Renal pelvis (tissue), 4 donors: ENCODE results near the gene CASZ1. TPM values are rescaled to one million over a fixed set of nuclear protein-coding genes. Genes with fewer than 3 reads are reported as not detected.

ENCODE experiments used
- DNase-seq: peaks from one replicate; pipeline ENCODE4 v3.0.0-alpha.2; 2013
- polyA plus RNA-seq, 3 donors: library from polyadenylated mRNA; unstranded; fragments of 120-200 nt; gene quantifications; one replicate each; pipeline ENCODE4 v1.2.1, GENCODE V29; 2013; ENCODE audit not compliant: insufficient read length in 3 of 3

The CASZ1 gene
- polyA plus RNA-seq, 3 donors, result 19.6 to 24.5 (median 23.9) TPM

DNA sequence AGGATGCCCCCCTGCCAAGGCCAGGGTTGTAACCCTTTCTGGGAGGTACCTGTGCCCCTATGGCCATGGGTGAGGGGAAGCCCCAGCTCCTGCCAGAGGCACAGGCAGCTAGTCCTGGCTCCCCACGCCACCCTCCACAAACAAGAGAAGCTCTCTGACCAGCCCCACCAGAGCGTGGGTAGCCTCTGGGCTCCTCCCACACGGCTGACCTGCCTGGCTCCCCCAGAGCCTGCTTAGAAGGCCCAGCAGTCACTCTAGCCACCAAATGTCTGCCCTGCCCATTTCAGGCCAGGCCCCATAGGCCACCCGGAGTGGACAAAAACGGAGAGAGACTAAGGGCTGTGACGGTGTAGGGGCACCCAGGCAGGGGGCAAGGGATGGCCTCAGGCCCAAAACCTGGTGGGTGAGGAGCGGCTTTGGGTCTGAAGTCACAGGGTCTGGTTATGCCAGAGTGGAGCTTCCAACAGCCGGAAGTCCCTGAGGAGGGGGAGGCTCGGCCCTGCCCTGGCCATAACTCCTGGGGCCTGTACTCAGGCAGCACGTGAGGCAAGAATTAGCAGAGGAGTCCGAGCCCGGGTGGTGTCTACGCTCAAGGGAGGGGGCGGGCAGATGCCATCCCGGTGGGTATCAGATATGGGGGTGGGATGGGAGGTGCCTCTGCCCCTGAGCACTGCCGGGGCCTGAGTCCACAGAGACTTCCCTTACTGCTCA lies 155.4 kb downstream of the CASZ1 start:
- DNase-seq, result no peak

DNA sequence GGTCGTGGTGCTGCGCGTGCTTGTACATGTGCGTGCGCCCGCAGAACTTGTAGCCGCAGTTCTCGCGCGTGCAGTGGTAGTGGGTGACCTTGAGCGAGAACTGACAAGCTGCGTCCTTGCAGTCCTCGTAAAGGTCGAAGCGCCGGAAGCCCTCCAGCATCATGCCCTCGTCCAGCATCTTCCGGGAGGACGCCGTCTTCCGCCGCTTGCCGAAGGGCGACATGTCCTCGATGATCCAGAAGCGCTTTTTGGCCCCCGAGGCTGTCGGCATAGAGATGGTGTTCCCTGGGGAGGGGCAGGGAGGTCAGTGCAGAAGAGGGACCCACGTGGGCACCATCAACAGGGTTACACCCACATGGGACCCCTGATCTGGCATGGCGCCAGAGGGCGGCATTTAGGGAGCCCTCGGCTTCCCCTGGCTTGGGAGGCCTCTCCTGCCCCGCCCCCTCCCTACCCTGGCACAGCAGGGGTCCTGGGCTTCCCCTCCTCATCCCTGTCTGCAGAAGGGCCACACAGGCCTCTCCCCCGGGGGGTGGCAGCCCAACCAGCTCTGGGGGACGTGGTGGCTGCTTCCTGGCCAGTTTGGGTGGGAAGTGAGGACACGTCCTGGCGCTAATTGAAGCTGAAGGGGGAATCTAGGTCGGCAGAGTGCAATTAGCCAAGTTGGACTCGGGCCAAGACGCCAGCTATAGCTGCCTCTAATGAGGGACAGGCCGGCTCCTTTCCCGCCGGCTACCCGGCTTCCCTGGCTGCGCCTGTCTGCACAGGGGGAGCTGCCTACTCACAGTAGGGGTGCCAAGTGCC lies 156.5 kb downstream of the CASZ1 start:
- DNase-seq, result no peak

DNA sequence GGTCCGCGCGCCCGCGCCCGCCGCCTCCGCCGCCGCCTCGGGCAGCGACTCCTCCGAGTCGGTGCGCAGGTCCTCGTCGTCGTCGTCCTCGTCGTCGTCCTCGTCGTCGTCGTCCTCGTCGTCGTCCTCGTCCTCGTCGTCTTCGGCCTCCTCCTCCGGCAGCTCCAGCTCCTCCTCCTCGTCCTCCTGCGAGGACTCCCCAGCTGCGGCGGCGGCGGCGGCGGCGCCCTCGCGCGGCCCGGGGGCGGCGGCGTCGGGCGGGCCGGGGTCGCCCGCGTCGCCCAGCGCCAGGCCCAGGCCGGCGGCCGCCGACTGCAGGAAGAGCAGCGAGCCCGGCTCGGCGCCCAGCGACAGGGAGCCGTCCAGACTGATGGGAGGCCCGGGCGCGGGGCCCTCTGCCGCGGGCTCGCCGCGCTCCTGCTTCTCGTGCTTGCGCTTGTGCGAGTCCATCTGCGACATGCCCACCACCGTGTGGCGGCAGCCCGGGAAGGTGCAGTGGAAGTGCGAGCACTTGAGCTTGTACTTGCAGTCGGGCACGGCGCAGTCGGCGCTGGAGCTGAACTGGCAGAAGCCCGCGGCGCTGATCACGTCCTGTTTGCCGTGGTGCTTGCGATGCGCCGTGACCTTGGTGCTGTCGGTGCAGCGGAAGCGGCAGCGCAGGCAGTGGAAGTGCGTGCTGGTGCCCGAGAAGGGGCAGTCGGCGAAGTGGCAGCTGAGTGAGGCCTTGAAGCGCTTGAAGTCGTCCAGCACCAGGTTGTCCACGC lies 157.3 kb downstream of the CASZ1 start:
- no peak for DNase-seq

DNA sequence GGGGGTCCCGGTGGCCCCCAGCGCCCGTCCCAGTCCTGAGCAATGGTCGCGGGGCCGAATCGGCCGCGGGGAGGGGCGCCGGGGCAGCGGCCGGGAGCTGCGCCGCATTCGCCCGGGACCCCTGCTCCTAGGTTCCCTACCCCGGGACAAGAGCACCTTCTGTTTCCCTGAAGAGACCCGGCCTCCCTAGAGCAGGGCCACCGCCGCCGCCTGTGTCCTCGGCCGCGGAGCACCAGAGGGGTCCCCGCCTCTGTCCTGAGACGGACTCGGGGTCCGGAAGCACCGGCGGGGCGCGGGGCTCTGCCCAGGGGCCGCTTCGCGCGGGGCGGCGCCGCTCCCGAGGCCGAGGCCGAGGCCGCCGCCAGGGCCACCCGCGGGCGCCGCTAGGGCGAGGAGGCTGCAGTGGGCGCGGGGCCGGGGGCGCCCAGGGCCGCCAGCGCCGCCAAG lies 157.9 kb downstream of the CASZ1 start:
- DNase-seq, result no peak

DNA sequence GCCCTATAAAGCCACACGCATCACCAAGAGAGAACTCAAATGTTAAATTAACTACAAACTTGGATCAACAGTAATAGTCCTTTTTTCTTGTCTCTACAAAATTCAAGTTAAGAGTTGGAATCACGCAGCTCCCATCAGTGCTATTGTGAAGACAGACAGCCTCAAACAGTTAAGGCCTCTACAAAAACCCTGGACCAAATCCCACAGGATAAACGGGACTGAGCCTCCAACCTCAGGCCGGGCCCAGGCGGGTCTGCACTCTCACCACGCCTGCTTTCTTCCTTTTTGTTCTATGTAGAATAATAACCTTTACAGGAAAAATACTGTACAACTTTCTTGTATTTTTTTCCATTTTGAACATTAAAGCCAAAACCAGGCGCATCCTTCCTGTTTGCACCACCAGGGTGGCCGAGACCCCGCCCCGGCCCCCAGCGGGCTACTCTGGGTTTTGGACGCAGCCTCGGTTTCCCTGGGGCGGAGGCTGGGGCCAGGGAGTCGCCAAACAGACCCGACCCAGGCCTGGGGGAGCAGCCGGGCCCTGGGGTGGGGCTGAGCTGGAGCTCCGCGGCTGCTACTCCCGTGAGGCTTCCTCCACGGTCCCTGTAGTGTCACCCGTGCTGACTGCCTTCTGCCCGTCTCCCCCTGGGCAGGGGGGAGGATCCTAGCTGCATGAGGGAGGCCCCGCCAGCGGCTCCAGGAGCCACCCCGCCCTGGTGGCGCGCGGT lies 158.4 kb downstream of the CASZ1 start:
- DNase-seq, result no peak

- no peak for DNase-seq
Observed at GRCh38 chr1:10637400-10637799, 159.0 kb downstream of the CASZ1 start.

DNA sequence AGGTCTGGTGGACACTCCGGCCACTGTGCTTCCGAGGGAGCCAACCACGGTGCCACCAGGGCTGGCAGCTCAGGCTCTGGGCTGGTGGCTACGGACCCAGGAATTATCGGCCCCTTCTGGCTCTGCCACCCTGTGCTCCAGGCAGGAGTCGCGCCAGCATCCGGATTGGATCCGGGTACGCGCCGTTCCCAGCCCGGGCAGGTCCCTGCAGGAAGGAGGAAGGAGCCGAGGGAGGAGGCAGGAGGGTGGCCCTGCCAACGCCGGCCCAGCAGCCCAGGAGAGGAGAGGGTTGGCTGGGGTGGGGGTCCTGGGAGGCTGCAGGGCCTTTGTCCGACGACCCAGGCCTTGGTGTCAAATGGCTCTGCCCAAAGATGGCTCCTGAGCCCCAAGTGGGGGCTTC lies 160.5 kb downstream of the CASZ1 start:
- no peak for DNase-seq

GRCh38 chr1:10635085-10635896 lies 161.2 kb downstream of the CASZ1 start:
- no peak for DNase-seq

- DNase-seq, result no peak
Observed at GRCh38 chr1:10634428-10635084, 161.9 kb downstream of the CASZ1 start.

DNA sequence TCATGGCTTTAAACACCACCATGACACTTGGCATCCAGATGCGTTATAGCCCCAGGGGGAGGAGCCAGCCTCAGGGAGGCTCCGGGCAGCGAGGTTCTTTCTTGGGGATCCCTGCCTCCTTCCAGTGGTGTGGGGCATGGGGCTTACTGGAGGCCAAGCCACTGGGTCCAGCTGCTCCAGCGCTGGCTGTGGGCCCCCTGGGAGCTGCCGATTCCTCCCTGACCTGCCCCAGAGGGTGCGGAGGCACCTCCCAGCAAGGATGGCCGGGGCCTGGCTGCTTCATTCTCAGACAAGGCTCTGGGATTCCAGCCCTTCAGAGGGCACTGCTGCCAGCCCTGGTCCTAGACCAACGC lies 162.4 kb downstream of the CASZ1 start:
- DNase-seq, result no peak

GRCh38 chr1:10633416-10633815 lies 163.0 kb downstream of the CASZ1 start:
- DNase-seq, result no peak

- DNase-seq, result no peak
Observed at GRCh38 chr1:10632691-10633090, 163.8 kb downstream of the CASZ1 start.

- DNase-seq, result no peak
Observed at GRCh38 chr1:10631811-10632593, 164.4 kb downstream of the CASZ1 start.

DNA sequence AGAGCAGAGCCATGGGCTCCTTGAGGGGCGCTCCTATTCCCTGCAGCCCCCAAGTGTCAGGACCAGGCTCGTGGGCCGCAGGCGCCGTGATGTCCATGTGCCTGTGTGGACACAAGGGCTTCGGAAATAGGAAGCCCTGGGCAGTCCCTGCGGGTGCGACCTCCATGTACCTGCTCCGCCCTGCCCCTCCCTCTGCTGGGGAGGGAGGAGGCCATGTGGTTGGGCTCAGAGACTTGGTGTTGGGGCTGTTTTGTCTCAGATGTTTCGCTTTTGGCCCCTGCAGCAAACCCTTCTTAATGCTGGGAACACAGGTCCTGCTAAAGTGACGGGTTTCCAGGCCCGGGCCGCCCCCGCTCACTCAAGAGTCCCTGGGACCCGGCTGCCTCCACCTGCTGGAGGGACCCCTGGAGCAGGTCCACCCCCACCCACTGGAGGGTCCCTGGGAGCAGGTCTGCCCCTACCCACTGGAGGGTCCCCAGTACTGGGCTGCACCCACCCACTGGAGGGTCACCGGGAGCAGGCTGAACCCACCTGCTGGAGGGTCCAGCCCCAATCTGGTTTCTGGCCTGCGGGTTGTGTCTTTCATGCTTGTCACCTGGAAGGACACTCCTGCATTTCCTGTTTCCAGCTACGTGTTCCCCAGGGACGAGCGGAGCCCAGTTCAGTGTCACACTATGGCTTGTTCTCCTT lies 165.2 kb downstream of the CASZ1 start:
- no peak for DNase-seq

DNA sequence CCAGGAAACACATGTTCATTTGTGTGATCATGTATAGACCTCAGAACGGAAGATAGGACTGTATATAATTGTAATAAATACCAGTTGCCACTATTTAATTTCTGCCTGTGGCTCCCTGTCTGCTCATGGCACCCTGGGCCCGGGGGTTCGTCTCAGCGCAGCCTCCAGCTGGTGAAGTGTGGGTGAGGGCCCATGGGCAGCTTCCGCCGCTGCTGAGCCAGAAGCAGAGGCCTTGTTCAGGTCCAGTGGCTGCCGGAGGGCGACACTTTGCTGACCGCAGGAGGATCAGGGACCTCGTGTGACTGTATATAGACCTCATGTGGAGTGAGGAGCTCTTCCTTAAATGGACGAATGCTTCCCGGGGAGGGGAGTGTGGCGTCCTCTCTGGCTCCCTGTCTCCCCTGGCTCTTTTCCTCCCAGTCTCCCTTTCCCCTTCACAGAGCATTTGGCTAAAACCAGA lies 165.8 kb downstream of the CASZ1 start:
- no peak for DNase-seq

GRCh38 chr1:10629816-10630571 lies 166.5 kb downstream of the CASZ1 start:
- DNase-seq, result no peak

DNA sequence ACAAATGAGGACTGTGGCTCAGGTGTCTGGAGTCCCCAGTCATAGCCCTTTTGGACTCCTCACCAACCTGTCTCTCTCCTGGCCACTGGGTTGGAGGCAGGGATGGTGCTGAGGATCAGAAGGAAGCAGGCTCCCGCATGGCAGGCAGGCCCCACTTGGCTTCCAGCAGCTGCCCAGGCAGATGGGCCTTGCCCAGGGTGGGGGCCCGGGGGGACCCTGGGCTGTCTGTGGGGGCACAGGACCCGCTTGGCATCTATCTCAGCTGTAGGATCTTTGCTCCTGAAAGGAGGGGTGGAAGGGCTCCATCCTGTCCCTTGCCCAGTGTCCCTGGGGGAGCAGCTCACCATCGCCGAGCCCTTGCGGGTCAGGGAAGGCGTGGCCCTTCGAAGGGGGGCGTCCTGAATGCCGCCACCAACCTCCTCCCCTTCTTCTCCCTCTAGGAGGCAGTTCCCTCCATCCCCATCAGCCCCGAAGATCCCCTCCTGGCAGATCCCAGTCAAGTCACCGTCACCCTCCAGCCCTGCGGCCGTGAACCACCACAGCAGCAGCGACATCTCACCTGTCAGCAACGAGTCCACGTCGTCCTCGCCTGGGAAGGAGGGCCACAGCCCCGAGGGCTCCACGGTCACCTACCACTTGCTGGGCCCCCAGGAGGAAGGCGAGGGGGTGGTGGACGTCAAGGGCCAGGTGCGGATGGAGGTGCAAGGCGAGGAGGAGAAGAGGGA lies 167.2 kb downstream of the CASZ1 start:
- no peak for DNase-seq

DNA sequence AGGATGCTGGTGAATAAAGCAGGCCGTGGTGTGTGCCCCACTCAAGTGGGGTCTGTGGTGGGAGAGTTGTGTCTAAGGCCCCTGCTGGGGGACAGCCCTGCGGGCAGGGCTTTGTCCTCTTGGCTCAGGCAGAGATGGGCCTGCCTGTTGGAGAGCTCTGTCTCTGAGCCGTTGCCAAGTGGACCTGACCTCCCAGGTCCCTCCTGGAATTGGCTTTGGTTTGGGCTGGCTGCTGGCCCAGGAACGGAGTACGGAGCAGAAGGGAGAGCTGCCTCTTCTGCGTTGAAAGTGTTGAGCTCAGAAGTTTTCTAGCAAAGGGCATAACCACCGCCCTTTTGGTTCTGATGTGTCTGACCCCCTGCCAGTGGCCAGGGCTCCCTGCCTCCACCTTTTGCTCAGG lies 167.8 kb downstream of the CASZ1 start:
- no peak for DNase-seq
